HT-29 (cell line): ENCODE results near the gene ZNF212. TPM values are rescaled to one million over a fixed set of nuclear protein-coding genes. Genes with fewer than 3 reads are reported as not detected.

Experiments used
- DNase-seq: peaks from one replicate; pipeline ENCODE4 v3.0.0-alpha.2; 2015; ENCODE audit warnings: low spot score
- total RNA-seq: library from RNA; depleted of rRNA; stranded (reverse); fragments of >200 nt; shearing (Covaris generic); gene quantifications from 2 replicates; pipeline ENCODE4 v1.2.3, GENCODE V29; 2014

Gene ZNF212
- total RNA-seq, 1 experiment from 2014 or later, result 20.9 TPM

DNA sequence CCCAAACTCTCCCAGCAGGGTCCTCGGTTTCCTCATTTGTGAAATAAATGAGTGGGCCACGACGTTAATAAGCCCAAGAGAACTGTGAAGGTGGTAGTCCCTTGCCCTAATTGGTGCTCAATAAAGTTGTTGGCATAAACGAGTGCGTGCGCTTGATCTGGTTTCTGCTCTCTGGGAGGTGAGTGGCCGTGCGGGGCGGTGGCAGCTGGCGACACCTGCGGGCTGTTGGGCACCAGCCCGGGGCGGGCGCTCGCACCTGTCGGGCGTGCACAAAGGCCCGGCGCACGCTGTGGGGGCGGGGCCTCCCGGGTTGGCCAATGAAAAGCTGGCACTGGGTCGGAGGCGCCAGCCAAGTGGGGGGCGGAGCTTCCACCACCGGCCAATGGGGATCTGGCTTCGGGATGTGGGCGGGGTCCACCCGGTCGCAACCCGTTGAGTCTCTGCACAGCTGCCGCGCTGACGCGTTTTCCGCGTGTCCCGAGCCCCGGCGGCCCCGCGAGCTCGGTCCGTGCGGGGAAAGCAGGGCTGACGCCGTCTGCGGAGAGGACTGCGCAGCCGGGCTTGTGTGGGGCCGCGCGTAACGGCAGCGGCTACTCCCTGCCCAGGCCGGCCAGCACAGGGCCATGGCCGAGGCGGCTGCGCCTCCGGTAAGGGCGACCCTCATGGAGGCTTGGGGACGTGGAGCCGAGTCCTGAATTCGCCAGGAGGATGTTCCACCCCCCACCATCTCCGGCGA lies 45.6 kb downstream of the ZNF212 start:
- DNase-seq, result peak; percentile 100

DNA sequence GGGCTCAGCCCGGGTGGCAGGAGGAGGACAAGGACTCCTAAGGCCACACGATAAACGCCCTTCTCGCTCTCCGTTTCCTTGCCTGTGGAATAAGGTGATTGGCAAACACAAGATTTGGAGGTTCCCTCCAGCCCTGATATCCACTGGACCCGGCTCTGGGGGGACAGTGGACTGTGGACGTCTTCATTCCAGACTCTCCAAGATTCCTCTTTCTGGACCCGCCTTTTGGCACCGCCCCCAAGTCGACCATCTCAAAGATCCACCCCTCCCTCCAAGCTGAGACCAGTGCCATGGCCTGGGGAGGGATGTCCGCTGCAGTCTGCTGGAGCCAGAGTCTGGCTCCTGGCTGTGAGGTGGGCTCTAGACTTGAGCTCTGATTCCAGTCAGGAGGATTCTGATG lies 46.2 kb downstream of the ZNF212 start:
- peak; percentile 54 for DNase-seq

DNA sequence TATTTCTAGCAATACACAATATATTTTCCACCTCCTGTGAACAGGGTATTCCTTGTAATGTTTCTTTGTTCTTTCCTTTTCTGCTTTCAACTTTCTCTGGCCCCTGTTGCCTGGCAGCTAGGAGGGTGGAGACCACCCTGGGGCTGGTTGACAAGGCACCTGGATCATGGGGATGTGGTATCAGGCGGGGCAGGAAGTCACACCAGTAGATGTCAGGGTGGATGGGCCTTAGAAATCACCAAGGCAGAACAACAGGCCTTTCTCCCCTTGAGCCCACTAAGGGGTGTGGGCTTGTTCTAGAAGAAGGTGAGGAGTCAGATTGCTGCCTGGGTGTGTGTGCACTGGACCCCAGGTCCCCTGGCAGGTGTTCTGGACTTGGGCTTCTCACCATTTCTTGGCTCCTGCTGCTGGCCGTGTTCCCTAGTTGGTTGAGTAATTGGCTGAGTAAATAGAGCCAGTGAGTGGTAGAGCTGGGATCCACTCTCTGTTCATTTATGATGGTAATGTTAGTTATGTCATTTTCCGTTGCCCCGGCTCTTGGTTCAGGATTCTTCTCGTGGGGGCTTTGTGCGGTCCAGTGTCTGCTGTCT lies 47.5 kb downstream of the ZNF212 start:
- peak; percentile 19 for DNase-seq

DNA sequence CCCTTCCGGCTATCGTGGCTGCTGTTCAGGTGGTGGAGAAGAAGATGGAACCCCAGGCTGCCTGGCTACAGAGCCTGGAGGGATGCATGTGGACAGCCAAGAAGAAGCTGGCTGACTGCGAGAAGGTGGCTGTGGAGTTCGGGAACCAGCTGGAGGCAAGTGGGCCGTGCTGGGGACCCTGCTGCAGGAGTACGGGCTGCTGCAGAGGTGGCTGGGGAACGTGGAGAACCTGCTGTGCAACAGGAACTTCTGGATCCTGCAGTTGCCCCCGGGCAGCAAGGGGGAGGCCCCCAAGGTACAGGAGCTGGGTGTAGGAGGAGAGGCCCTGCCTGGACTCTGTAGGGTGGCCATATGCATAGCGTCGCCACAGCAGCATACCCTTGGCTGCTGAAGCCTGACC lies 48.2 kb downstream of the ZNF212 start:
- no peak for DNase-seq

DNA sequence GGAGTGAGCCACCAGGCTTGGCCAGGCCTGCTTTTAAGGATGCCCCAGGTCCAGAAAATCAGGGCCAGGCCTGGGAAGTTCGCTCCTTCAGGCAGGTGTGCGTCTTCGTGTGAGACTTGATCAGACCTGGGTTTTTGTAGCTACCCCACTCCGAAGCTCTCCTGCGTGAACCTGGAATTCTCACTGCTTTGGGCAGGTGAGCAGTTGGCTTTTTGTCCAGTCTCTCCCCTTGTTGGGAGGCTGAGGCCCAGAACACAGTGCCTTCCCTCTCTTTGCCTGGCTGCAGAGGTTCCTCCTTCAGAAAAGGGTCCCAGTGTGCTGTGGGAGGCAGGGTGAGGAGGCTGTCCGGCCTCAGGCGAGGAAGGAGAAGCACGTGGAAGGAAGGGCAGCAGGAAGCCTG lies 49.8 kb downstream of the ZNF212 start:
- DNase-seq, result no peak

DNA sequence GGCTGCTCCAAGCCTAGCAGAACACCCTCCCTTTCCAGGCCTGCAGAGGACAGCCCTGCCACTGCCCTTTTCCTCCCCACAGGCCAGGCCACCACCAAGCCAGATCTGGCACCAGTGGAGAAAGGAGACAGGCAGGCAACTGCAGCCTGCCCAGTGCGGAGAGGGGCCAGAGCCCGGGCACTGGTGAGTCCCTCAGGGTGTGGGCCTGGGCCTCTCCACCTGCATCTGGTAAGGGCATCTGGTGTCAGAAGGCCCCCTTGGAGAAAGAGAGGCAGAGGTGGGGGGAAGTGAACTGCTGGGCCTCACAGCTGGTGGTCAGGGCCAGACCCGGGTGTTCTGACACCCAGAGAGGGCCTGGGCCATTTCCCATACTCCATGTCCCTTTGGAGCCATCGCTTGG lies 50.4 kb downstream of the ZNF212 start:
- no peak for DNase-seq

DNA sequence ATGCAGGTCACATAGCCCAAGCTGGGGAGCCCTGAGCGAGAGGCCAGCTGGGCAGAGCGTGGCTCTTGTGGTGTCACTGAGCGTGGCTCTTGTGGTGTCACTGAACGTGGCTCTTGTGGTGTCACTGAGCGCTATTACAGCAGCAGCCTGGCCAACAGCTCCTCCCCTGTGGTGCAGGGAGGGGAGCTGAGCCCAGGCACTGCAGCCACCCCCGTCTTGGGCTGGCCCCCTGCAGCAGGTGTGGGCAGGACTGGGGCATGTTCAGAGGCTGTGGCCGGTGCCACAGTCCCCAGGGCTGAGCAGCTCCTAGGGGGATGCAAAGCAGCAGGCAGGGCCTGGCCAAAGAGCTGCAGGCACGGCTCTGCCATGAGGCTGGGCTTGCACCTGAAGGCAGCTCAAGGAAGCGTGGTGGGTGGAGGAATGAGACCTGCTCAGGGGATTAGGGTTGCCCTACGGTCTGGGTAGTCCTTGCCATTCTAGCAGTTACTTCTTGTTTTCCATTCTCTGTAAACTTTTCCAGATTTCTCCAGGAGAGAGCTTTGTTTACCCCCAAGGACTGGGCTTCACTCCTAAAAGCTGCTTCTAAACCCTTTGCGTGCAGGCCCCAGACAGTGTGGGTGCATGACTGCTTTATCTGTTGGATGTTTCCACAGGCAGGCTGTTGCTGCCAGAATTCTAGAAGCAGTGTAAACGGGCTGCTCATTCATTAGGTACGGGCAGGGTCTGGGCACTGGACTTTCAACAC lies 51.8 kb downstream of the ZNF212 start:
- DNase-seq, result no peak

DNA sequence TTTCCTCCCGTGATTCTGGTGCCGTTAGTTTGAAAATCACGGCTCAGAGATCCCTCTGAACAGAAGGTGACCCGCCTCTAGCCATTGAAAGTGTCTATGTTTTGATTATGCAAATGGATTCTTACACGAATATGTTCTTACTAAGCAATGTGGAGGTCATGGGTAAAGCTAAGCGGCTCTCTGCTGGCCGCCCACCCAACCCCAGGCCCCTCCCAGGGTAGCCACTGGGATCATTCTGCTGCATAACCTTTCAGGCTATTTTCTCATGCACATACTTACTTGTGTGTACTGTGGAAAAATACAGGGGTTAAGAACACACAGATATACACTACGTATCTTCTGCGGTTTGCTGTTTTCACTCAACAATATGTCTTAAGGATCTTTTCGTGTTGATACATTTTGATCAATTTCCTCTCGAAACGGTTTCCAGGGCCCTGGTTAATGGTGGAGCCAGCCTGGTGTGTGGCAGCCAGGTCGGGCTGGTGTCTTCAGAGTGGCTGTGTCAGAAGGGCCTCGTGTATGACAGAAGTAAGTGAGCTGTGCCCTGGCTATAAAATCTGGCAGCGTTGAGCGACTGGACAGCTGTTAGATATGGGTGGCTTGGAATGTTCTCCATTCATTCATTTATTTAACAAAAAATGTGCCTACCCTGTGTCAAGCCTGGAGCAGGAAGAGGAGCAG lies 52.5 kb downstream of the ZNF212 start:
- no peak for DNase-seq

DNA sequence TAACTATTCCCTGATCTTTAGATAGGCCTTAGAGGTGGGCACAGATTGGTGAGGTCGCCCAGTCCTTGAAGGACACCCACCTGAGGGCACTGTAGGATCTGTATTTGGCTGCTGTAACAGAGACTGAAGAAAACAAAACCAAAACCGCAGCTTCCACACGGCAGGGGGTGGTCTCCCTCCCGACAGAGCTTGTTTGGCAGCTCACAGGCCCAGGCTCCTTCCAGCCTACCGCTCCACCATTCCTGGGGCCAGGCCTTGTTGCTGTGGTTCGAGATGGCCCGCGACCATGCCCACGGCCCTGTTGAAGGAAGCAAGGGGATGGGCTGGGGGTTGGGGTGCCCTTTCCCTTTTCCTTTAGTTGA lies 53.0 kb downstream of the ZNF212 start:
- no peak for DNase-seq

DNA sequence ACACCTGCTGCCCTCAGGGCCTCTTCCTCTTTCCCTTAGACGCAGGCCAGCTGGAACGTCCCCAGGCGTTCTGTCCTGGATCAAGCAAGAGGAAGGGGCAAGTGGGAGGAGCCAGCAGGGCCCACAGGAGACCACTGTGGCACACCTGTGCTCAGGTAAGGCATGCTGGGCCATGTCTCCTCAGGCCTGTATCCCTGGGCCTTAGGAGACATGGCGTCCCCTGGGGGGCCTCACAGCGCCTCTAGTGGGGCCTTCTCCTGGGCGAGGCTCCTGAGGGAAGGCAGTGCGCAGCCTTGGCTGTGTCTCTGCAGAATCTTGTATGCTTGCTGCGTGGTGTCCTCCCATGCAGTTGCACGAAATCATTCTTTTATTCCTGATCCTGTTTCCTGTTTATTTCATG lies 53.9 kb downstream of the ZNF212 start:
- no peak for DNase-seq

DNA sequence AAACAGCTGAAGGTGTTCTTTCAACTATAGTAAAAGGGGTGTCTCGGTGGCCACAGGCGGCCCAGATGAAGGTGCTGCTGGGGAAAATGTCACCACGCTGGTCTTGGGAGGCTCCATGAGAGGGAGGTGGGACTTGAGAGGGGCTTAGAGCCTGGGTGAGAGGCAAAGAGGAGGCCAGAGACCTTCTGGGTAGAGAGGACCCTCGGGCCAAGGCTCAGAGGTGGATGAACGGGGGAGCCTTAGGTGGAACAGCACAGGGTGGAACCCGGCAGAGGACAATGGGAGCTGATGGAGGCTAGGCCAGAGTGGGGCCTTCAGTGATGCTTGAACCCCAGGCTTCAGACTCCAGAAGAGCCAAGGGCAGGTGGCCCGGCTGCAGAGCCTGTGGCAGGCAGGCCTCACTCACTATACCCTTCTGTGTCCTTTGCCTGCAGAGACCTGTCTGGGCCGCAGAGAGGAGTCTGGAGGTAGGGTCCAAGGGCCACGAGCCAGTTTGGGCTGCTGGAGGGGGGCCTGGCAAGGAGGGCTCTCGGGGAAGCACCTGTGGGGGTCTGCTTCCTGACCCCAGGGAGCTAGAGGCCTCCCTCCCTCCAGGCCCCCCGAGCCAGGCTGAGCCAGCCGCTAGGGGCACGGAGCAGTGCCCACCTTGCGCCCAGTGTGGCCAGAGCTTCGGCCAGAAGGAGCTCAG lies 54.6 kb downstream of the ZNF212 start:
- DNase-seq, result no peak

DNA sequence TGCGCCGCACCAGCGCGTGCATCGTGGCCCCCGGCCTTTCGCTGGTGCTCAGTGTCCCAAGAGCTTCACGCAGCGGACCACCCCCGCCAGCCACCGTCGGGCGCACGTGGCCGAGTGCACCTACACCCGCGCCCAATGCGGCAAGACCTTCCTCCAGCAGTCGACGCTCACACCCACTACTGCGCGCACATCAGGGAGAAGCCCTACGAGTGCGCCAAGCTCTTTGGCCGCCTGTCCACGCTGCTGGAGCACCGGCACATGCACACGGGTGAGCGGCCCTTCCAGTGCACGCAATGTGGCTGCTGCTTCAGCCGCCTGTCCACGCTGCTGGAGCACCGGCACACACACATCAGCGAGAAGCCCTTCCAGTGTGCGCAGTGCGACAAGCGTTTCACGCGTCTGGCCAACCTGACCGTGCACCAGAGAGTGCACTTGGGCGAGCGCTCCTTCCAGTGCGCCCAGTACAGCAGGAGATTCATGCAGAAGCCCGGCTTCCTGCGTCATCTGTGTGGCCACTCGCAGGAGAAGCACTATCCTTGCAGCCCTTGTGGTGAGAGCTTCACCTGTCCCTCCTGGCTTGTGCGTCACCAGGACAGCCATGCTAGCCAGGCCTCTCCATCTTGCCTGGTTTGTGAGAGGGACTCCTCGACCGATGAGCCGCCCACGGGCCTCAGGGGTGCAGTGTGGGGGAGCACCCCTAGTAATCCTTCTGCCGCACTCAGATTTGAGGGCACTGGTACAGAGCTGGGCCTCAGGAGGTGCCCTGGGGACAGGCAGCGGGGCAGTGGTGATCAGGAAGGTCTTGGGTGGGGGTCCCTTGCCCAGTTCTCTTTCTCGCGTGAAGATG lies 55.4 kb downstream of the ZNF212 start:
- no peak for DNase-seq

DNA sequence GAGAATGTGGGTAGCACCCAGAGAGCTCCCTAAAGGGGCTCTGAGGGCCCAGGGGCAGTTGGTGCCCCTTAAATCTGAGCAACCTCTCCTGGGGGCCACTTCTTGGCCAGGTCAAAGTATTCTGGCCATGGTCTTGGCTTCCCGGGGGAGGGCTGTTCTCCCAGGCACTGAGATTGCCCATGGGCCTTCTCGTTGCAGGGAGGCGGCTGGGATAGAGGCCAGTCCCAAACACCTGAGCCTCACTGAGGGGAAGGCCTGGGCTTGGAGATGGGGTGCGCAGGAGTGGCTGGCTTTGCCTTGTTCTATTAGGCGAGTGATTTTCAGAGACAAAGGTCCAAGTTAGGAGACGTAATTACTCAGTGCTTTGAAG lies 56.0 kb downstream of the ZNF212 start:
- no peak for DNase-seq

DNA sequence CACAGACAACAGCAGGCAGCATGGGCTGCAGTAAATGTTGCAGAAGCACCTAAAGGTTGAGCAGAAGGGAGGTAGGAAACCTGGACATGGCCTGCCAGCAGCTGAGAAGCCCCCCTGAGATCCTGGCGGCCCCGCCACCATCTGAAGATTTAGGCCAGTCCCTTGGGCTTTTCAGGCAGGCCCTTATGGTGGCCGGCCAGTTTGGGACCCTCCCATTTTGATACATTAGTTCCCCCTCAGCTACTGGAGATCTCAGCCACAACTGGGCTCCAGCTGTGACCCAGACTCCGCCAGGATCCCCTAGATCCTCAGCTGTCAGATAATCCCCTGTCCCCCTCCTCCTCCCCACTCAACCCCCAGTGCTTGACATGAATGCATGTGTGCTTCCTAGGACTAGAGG lies 56.9 kb downstream of the ZNF212 start:
- no peak for DNase-seq

DNA sequence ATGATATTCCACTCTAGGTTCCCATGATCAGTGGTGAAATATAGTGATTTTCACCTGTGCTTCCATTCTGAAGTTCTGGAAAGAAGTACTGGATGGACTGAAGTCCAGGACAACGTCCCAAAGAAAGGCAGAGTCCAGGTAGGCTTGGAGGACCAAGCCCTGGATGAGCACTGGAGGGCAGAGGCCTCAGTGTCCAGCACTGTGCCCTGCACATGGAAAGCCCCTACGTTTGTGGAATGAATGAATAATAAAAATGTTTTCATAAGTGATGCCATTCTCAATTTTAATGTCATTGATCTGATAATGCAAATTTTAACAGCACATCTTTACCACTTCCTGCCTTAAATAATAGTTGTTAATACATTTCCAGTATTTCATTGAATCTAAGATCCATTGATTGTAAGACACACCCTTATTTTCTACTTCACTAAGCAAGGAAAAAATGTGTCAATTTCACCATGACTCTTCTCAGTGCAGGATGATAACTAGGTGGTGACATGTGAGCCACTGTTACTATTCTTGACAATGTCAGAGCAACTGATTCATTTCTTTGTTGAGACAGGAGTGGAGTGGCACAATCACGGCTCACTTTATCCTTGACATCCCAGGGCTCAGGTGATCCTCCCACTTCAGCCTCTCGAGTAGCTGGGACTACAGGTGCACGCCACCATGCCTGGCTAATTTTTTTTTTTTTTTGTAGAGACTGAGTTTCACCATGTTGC lies 57.7 kb downstream of the ZNF212 start:
- no peak for DNase-seq

DNA sequence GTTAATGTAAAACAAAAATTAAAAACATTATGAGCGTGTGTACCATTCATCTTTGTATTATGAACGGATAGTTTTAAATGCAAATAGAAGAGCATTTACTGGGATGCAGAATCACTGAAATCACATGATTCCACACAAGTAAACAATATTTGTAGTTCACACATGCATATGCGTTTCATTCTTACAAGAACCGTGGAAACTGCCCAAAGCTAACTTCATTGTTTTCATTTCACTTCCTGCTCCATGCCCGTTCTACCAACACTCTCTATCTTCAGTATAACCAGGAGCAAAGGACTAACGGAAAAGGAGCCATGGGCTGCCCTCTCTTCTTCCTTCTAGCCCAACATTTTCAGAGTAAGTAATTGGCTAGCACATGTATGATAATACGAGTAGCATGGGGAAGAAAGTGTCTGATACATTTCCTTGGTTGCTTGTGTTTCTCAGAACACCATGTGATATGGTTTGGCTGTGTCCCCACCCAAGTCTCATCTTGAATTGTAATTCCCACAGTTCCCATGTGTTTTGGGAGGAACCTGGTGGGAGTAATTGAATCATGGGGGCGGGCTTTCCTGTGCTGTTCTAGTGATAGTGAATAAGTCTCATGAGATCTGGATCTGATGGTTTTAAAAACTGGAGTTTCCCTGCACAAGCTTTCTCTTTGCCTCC lies 61.3 kb downstream of the ZNF212 start:
- DNase-seq, result no peak

DNA sequence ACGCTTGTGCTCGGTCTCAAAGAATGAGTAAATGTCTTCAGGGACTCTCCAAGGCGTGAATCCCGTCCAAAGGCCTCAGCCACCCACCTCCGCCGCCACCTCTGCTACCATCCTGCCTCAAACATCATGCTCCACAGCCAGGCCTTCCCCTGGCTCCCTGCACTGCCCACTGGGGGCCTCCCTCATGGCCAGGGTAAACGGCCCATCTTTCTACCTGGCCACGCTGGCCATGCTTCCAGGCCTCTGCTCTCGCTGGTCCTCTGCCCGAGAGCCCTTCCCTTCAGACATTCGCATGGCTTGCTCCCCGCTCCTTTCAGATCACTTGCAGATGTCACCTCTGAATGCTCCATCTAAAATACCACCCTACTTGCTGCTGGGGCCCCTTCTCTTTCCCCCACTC lies 62.8 kb downstream of the ZNF212 start:
- no peak for DNase-seq

DNA sequence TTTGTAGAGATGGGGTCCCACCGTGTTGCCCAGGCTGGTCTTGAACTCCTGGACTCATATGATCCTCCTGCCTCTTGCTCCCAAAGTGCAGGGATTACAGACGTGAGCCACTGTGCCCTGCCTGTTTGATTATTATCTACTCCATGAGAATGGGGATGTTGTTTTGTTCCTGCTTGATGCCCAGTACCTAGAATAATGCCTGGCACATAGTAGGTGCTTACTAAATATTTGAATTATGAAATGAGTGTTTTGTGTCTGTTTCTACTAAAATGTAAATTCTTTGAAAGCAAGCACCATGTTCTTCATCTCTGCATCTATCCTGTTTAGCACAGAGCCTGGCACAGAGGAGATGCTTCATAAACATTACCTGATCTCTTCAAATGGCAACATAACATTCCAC lies 63.4 kb downstream of the ZNF212 start:
- DNase-seq, result no peak

DNA sequence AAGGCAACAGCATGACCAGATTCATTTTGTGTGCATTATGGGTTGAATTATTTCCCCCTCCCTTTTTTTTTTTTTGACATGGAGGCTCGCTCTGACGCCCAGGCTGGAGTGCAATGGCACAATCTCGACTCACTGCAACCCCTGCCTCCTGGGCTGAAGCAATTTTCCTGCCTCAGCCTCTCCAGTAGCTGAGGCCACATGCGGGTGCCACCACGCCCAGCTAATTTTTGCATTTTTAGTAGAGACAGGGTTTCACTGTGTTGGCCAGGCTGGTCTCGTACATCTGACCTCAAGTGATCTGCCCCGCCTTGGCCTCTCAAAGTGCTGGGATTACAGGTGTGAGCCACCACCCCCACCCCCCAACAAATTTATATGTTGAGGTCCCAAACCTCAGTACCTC lies 64.6 kb downstream of the ZNF212 start:
- no peak for DNase-seq
